GM21423 (cell line): ENCODE results near the gene EPDR1.
"Not testable (repeated sequence)": the region's sequence is repeated elsewhere in the genome, so short reads cannot be mapped to it uniquely, and the experiment has no call there.

ENCODE experiments used
- ATAC-seq: cut with Tn5 transposase; IDR thresholded peaks from one replicate; pipeline ENCODE4 v1.9.1; 2021; ENCODE audit warnings: mild to moderate bottlenecking, moderate library complexity; ENCODE audit not compliant: unreplicated experiment

The EPDR1 gene

DNA sequence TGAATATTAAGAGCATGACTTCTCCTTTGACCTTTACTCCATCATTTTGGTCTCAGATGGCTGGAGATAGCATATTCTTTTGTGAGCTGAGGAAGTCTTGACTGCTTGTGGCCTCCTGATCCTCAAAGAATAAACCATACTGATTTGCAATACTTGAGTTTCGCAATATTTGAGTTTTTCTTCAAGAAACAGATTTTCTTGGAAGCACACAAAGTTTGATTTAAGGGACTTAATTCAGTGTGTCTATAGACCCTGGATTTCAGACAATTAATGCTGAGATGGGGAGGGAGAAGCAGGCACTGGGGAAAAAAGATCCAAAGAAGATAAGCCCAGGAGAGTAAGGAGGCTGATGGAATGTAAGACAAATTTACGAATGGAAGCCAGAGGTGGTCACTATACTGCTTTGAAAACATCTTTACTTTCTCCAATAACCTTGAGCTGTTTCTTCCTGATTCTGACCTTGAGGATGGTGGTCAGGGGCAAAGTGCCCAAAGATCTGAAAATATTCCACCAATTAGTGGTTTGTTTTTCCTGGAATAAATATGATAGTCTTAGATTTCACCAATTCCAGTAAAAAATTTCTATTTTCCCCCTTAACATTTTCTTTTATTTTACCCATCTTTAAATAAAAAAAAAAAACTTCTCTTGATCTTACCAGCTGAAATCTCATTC, 7.5 kb downstream of the EPDR1 start:
- ATAC-seq, result no peak

- ATAC-seq, result no peak
Measured at GRCh38 chr7:37928878-37929277, 8.4 kb downstream of the EPDR1 start.

- no peak for ATAC-seq
Measured at GRCh38 chr7:37930226-37930948, 9.9 kb downstream of the EPDR1 start.

DNA sequence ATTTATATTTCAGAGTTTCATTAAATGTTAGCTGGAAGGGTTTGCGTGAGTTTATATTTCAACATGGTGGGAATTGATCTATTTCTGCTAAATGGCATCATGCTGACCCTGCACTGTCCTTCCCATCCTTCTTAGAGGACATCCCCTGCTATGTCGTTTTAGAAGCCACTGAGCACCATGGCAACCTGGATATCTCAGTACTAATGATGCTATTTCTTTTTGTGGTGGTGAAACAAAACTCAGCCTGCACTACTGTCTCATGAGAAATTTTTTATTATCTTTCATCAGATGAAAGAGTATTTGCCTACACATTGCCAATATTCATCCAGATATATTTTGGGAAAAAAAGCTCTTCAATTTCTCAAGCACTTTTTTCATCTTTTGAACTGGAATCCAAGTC, 12.1 kb downstream of the EPDR1 start:
- no peak for ATAC-seq

DNA sequence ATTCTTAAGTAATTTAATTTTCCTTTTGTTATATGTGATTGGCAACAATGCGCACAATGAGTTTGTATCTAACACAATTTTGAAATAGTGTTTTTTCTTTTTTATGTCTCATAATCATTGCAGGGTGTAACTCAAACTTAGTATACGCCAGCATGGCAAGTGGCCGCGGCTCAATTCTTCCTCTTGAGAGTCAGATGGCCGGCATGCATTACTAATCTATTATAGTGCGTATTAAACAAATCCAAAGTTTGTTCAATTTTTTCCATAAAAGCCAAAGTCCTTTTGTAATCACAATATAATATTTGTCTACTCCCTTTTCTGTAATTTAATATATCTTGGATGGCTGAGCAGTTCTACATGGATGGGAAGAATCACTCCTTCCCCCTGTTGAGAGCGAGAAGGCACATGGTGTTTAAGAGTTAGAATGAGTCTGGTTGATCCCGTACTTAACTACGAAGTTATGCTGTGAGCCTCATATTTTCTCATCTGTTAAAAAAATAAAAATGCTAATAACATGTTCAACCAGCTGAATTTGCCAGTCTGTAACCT, 12.7 kb downstream of the EPDR1 start:
- no peak for ATAC-seq

DNA sequence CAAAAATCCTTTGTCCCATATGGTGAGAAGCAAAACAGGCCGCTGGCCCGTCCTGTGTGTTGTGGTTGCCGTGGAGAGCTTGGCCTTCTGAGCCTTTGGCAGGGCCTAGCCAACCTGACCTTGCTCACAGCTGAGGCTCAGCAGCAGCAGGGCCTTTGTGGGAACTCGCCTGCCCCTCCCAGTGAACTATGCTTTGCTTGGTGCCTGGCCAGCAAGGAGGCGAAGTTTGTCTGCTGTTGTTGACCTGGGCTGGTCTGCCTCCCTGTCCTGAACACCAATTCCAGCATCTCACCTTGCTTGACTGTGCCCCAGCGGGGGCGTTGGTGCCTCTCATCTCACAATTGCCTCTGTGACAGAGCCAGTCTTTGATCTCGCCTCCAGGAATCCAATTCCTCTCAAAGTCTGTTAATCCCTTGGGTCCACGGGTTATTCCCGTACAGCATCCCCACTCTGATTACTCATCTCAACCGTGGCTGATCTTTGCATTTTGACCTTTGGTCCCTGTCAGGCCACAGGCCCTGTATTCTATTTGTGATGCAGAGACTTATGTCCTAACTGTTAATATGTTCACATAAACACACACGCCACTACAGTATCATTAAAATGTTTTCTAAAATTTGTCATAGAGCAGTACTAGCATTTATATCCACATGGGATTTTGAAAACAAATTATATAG, 22.6 kb downstream of the EPDR1 start:
- no peak for ATAC-seq

DNA sequence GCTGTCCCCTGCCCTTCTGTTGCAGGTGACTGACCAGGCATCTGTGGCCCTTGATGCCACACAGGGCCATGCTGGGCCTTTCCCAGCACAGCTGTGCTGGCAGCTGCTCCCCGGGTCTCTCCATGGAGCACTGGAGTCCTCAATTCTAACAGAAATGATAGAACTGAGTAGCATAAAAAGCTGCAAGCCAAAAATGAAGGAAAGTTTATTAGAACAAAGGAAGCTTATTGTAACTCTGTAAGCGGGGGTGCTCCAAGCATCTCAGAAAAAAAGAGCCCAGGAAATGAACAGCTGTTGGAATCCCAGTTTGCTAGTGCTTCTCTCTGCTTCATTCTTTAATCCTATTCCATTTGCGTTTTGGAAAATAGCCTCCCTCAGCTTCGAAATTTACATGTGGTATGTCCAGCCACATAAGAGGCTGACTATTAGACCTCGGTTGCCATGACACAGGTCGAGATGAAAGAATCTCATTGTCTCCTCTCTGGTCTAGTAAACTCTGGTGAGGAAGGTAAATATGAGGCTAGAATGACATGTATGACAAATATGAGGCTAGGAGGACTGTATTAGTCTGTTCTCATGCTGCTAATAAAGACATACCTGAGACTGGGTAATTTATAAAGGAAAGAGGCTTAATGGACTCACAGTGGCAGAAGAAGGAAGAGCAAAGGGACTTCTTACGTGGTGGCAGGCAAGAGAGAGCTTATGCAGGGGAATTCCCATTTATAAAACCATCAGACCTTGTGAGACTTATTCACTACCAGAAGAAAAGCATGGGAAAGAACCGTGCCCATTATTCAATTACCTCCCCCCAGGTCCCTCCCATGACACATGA, 23.7 kb downstream of the EPDR1 start:
- no peak for ATAC-seq

DNA sequence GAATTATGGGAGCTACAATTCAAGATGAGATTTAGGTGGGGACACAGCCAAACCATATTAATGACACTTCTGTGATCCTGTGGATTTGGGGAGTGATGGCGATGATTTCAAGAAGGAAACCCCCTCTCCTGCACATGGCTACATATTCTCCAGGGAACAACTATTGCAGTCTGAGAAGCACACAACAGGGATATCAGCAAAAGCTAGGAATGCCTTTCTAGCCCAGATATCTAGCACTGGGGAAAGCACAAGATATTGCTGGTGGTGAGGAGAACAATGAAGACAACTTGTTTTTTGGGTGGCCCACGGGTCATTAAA, 24.3 kb downstream of the EPDR1 start:
- ATAC-seq, result no peak

- ATAC-seq, result no peak
Measured at GRCh38 chr7:37945336-37945735, 24.9 kb downstream of the EPDR1 start.

DNA sequence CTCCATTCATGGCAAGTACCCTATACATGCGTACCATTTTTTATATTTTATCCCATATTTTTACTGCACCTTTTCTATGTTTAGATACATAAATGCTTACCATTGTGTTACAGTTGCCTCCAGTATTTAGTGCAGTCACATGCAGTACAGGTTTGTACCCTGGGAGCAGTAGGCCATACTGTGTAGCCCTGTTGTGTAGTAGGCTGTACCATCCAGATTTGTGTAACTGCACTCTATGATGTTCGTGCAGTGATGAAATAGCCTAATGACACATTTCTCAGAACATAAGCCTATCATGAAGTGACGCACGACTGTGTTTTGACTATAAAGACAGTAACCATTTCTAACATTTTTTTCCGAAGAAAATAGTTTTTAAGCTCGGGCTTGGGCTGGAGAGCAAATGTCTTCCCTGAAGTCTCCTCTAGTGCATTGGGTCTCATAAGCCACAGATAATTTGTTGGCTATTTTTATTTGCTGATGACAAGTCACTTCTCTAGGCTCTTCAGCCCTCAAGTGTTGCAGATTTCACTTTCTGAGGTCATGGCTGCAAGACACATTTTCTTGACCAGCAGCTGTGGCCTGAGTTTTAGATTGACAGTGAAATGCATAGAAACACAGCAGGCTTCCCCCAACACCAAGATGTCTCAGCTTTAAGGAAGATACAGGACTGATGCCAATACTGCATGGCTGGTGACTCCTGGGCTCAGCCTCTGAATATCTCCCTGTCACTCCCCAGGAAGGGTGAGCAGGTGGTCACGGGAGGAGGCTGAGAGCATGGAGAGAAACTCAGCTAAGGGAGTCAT, 26.9 kb downstream of the EPDR1 start:
- ATAC-seq, result no peak

- ATAC-seq, result no peak
Measured at GRCh38 chr7:37947941-37948210, 27.4 kb downstream of the EPDR1 start.

DNA sequence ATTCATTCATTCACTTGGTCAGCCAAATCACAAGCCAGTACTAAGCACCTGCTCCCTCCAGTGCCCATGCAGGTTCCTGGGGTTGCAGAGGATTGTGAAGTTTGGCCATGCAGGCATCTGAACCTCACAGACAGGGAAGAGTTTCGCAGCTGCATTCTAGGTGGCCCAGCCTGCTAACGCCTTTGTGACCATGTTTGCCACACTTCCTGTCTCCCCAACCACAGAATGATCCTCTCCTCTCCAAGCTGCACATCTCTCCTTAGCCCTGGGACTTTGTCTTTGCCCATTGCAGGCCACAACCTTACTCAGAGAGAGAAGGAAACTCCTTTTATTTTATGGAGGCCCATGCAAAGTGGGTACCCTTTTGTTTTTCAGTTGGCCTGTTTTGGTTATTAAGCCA, 31.8 kb downstream of the EPDR1 start:
- no peak for ATAC-seq

DNA sequence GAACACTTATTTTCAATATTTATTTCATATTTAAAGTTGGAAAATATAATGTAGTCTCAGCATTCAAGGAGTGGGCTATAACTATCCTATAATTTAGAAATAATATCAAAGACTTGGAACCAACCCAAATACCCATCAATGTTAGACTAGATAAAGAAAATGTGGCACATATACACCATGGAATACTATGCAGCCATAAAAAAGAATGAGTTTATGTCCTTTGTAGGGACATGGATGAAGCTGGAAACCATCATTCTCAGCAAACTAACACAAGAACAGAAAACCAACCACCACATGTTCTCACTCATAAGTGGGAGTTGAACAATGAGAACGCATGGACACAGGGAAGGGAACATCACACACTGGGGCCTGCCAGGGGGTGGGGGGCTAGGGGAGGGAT, 33.8 kb downstream of the EPDR1 start:
- not testable (repeated sequence) for ATAC-seq

GRCh38 chr7:37956791-37957190, 36.4 kb downstream of the EPDR1 start:
- no peak for ATAC-seq

GRCh38 chr7:37957221-37957970, 37.0 kb downstream of the EPDR1 start:
- ATAC-seq, result no peak

GRCh38 chr7:37960483-37960882, 40.0 kb downstream of the EPDR1 start:
- no peak for ATAC-seq

GRCh38 chr7:37961251-37961650, 40.8 kb downstream of the EPDR1 start:
- ATAC-seq, result no peak

DNA sequence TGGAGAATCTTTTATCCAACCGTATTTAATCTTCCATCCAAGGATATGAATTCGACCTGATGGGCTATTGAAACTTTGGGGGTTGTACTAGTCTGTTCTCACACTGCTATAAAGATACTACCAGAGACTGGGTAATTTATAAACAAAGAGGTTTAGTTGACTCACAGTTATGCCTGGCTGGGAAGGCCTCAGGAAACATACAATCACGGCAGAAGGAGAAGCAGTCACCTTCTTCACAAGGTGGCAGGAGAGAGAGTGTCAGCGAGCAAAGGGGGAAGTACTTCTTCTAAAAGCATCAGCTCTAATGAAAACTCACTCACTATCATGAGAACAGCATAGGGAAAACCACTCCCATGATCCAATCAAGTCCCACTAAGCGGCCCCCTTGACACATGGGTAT, 43.8 kb downstream of the EPDR1 start:
- no peak for ATAC-seq

- no peak for ATAC-seq
Measured at GRCh38 chr7:37970211-37970610, 49.8 kb downstream of the EPDR1 start.

DNA sequence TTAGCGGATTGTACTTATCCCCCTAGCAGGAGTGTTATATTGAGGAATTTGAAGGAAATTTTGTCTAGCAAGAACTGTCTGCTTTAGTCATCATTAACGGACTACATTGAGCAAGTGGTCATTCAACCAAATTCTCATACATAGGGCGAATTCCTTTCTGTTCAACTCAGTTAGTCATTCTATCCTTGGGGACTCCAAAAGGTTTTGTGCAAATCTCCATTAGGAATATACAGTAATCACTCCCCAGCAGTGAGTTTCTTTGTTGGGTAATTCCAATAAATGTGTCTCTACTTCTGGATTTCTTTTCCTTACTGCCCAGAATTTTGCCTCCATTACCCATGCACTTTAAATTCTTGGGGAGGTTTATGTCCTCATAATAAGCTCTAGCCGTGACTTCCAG, 51.1 kb downstream of the EPDR1 start:
- ATAC-seq, result no peak
